ENCODE data around the gene ANKRD29. TPM values are rescaled to one million over a fixed set of nuclear protein-coding genes. Genes with fewer than 3 reads are reported as not detected.
"Not testable (repeated sequence)": the region's sequence is repeated elsewhere in the genome, so short reads cannot be mapped to it uniquely, and the experiment has no call there.

The ANKRD29 gene
- polyA plus RNA-seq, 3 donors: 0.92 to 14.4 (median 9.9) TPM

- 63 to 86% (median 63%) methylated on average over 5 of the region's 5 CpGs for WGBS, 3 donors
- no peak overlapping the region for H3K27ac ChIP-seq (ENCODE audit: low read depth, low read length)
Measured at GRCh38 chr18:23574611-23575308, 88.0 kb downstream of the ANKRD29 start.

DNA sequence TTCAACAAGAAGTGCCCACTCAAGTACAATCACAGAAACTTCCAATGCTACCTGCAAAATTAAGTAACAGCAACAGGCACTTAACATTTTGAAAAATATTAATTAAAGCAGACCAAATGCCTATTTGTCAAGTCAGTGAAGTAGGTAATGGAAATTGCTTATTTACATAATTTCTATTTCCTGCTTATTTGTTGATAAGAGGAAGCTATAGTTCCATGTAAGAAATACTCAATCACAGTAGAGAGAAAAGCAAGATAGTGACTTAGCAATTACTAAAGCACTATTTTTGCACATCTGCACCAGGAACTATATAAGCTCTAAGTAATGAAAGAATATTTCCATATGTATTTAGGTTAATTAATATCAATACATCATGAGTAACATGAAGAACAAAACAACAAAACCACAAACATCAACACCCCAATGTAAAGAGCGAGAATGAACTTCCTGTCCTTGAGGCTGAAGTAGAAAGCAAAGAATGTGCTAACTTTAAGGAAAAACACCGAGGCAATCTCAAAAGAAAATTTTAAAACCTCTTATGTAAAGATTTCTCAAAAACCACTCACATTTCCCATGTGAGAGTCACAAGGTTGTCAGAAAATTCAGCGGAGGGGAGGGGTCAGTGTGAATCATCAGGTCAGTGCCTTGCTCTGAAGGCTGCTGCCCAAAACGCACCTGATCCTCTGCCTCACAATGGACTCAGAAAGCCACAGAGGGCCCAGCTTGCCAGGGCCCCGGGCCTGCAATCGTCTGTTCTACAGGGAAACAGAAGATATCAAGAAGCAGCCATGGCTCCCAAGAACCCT lies 88.9 kb downstream of the ANKRD29 start:
- 49 to 59% (median 57%) methylated on average over 6 of the region's 6 CpGs for WGBS, 3 donors
- H3K27ac ChIP-seq (ENCODE audit: low read depth, low read length): no peak overlapping the region

GRCh38 chr18:23573020-23573419 lies 89.7 kb downstream of the ANKRD29 start:
- no peak overlapping the region for H3K27ac ChIP-seq (ENCODE audit: low read depth, low read length)
- WGBS, 3 donors: 83 to 89% (median 83%) methylated on average over 4 of the region's 4 CpGs

DNA sequence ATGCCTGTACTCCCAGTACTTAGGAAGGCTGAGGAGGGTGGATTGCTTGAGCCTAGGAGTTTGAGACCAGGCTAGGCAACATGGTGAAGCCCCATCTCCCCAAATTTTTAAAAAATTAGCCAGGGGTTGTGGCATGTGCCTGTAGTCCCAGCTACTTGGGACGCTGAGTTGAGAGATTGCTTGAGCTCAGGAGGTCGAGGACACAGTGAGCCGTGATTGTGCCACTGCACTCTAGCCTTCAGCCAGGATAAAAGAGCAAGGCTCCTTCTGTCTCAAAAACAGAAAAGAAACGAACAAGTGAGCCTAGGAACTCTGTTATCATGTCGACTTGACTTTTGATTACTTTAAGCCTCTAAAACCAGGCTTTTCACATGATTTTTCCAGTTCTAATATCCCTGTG lies 90.1 kb downstream of the ANKRD29 start:
- no peak overlapping the region for H3K27ac ChIP-seq (ENCODE audit: low read depth, low read length)
- 77 to 93% (median 89%) methylated on average over 5 of the region's 5 CpGs for WGBS, 3 donors

DNA sequence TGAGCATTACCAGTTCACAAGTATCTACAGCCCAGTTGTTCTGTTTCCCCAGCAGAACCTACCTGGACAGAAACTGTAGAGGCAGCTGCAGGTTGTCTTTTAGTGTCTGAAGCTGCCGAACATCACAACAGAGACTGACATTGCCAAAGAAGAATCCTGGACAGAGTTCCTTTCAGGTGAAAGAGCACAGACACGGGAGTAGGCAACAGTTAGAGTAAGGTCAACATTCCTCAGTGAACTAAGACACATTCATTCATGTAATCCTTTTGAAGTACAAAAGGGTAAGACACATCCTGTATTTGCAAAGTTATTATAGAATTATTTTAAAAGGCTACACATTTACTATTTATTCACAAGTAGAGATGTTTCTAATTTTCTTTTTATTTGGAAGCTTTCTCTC lies 90.7 kb downstream of the ANKRD29 start:
- no peak overlapping the region for H3K27ac ChIP-seq (ENCODE audit: low read depth, low read length)
- WGBS, 3 donors: 60 to 77% (median 77%) methylated on average over 2 of the region's 2 CpGs

DNA sequence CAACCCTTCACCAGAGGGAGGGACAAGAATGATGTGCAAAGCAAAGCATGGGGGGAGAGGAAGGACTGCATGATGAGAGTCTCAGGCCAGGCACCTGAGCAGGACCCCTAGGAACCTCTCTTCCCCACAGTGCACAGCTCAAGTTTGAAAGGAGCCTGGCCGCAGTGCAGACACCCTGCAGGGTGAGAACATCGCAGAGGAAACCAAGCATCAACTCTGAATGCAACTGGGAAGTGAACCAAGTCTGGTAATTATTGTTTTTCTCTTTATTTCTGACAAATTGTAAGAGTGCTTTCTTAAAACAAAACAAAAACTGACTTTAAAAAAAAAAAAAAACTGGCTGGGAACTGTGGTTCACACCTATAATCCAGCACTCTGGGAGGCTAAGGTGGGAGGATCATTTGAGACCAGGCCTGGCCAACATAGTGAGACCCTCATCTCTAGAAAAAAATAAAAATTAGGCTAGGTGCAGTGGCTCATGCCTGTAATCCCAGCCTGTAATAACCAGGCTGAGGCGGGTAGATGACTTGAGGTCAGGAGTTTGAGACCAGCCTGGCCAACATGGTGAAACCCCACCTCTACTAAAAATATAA lies 91.7 kb downstream of the ANKRD29 start:
- 67 to 97% (median 84%) methylated on average over 3 of the region's 3 CpGs for WGBS, 3 donors
- no peak overlapping the region for H3K27ac ChIP-seq (ENCODE audit: low read depth, low read length)

DNA sequence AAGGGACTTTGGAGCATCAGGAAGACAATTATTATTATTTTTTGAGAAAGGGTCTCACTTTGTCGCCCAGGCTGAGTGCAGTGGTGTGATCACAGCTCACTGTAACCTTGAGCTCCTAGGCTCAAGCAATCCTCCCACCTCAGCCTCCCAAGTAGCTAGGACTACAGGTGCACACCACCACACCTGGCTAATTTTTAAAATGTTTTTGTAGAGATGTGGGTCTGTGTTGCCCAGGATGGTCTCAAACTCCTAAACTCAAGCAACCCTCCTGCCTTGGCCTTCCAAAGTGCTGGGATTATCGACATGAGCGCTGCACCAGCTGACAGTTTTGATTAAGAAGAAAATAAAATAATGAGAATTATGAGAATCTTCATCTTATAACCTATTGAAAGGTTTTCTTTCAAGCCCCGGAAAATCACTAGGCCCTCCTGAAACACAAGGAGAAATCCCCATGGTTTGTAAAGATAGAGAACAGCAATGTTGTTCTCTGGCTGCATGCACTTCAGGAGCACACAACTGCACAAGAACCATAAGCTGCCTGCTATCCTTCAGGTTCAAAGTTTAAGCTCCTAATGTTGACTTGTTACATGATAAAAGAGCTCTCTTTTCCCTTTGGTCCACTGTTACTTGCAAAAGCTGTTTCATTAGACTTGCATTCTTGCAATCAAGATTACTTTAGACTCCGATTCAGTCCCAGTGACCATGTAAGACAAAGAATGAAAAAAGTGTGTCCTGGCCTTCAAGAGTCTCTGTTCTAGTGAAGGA lies 93.2 kb downstream of the ANKRD29 start:
- WGBS, 3 donors: 89 to 97% (median 91%) methylated on average over 5 of the region's 5 CpGs
- H3K27ac ChIP-seq (ENCODE audit: low read depth, low read length): no peak overlapping the region

- WGBS, 3 donors: 67 to 87% (median 81%) methylated on average over 7 of the region's 7 CpGs
Measured at GRCh38 chr18:23568281-23569138, 94.2 kb downstream of the ANKRD29 start.

GRCh38 chr18:23567671-23568070 lies 95.0 kb downstream of the ANKRD29 start:
- no peak overlapping the region for H3K27ac ChIP-seq (ENCODE audit: low read depth, low read length)
- 75 to 95% (median 77%) methylated on average over 3 of the region's 3 CpGs for WGBS, 3 donors

More at GRCh38 chr18:23568281-23569138, 94.2 kb downstream of the ANKRD29 start:
- H3K27ac ChIP-seq (ENCODE audit: low read depth, low read length): no peak overlapping the region

- WGBS, 3 donors: 63 to 93% (median 92%) methylated on average over 3 of the region's 3 CpGs
- no peak overlapping the region for H3K27ac ChIP-seq (ENCODE audit: low read depth, low read length)
Measured at GRCh38 chr18:23565916-23566547, 96.7 kb downstream of the ANKRD29 start.

GRCh38 chr18:23563377-23564043 lies 99.2 kb downstream of the ANKRD29 start:
- 96 to 100% (median 98%) methylated on average over 2 of the region's 2 CpGs for WGBS, 3 donors
- H3K27ac ChIP-seq (ENCODE audit: low read depth, low read length): no peak overlapping the region

- 86 to 89% (median 88%) methylated on average over 4 of the region's 4 CpGs for WGBS, 3 donors
Measured at GRCh38 chr18:23560186-23560585, 102.5 kb downstream of the ANKRD29 start.

GRCh38 chr18:23557511-23557910 lies 105.2 kb downstream of the ANKRD29 start:
- WGBS, 3 donors: 96 to 98% (median 97%) methylated on average over 8 of the region's 8 CpGs
- not testable (repeated sequence) for H3K27ac ChIP-seq (ENCODE audit: low read depth, low read length)

More at GRCh38 chr18:23560186-23560585, 102.5 kb downstream of the ANKRD29 start:
- no peak overlapping the region for H3K27ac ChIP-seq (ENCODE audit: low read depth, low read length)

- H3K27ac ChIP-seq (ENCODE audit: low read depth, low read length): no peak overlapping the region
- 97 to 98% (median 97%) methylated on average over 19 of the region's 19 CpGs for WGBS, 3 donors
Measured at GRCh38 chr18:23556145-23556780, 106.4 kb downstream of the ANKRD29 start.

DNA sequence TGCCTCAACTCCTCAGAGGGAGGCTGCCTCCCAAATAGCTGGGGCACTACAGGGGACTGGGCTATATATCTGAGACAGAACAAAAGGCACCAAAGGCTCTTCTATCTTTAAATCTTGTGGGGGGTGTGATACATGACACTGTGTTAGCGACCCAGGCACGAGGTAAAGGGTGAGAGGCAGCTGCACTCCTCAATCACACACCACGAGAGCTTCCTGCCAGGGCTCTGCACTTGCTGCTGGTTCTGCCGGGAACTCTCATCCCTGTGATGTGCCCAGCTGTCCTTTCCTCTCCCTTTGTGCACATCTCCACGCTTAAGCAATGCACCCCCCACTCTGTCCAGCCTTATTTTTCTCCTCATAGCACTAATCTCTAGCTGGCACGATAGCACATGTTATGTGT lies 108.8 kb downstream of the ANKRD29 start:
- 82 to 90% (median 87%) methylated on average over 6 of the region's 6 CpGs for WGBS, 3 donors
- H3K27ac ChIP-seq (ENCODE audit: low read depth, low read length): no peak overlapping the region

DNA sequence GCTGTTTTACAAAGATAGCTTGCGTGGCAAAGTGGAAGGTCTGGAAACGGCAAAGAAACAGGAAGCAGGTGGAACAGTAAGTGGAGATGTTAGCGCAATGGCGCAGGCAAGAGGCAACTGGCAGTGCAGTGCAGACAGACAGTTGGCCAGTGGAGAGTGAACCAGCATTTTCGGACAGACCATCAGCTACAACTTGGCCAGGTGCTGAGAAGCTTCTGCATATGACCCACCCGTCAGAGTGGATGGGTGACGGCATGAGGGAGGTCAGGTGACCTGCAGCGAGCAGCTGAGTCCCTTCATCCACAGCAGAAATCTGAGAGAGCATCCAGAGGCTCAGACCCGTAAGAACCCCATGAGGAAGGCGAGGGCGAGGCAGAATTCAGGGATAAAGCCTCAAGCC lies 110.2 kb downstream of the ANKRD29 start:
- H3K27ac ChIP-seq (ENCODE audit: low read depth, low read length): no peak overlapping the region
- 79 to 84% (median 83%) methylated on average over 11 of the region's 11 CpGs for WGBS, 3 donors

Measured in adipose tissue (tissue), 3 donors.